Activated CD4-positive, alpha-beta T cell treated with anti-CD3 and anti-CD28 coated beads, Interleukin-2, Interleukin-6, amounts not matched to agents 100 ng/mL and 50 ng/mL, durations not matched to agents 16 hours and 8 hours (primary cell): ENCODE results near the gene QRSL1.
"Not testable (repeated sequence)": the region's sequence is repeated elsewhere in the genome, so short reads cannot be mapped to it uniquely, and the experiment has no call there.

Source experiments
- DNase-seq: peaks from one replicate; pipeline ENCODE4 v3.0.0-alpha.2; 2020

QRSL1 gene

GRCh38 chr6:106688177-106688951 lies 59.0 kb downstream of the QRSL1 start:
- DNase-seq = no peak

DNA sequence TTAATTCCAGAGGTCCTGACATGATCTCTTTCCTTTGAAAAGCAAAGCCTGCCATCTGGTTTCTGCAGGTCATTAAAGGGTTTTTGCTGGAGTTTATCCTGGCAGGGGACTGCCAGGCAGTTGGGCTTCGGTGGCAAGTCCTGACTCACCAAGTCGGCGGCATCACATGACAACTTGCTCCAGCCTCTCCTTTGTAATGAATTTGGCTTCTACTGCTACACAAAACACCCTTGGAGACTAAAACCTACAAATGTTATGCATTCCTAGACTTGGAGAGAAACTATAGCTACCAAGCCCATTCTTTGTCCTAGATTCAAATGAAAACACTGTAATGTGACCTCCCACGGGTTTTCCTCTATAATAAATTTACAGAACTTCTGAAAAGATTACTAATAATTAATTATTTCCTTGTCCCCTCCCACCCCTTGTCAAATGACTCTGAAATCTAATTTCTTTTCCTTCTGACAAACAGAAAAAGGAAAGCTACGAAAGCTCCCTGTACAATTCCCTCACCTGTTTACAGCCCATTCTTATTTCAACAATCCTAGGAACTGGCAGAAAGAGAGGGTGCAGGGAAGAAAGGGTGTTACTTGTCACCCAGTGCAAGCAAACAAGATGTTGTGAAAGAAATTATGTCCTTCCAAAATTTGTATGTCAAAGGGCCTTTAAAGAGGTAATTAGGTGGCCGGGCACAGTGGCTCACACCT lies 62.9 kb downstream of the QRSL1 start:
- no peak for DNase-seq

GRCh38 chr6:106692819-106693208 lies 63.4 kb downstream of the QRSL1 start:
- no peak for DNase-seq

DNA sequence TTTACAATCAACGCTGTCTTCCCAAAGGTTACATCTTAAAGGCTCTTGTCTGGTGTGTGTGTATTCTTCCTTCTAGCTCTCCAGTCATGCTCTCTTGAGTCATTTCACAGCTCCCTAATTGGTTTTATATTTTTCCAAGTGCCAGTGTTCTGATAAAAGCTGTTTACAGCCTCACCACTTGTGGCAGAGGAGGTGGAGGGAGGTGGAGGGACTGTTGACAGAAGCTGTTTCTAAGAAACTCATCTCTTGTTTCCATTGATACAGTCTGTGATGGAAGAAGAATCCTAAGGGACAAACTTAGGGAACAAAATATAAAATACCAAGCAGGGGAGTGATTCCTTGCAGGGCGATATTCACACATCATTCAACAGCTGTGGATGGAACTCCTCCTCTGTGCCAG lies 64.0 kb downstream of the QRSL1 start:
- DNase-seq = no peak

- no peak for DNase-seq
Observed at GRCh38 chr6:106694343-106694742, 65.0 kb downstream of the QRSL1 start.

- DNase-seq = no peak
Observed at GRCh38 chr6:106700581-106700980, 71.2 kb downstream of the QRSL1 start.

GRCh38 chr6:106701201-106701600 lies 71.8 kb downstream of the QRSL1 start:
- not testable (repeated sequence) for DNase-seq

GRCh38 chr6:106702046-106702445 lies 72.7 kb downstream of the QRSL1 start:
- no peak for DNase-seq

GRCh38 chr6:106702451-106703110 lies 73.2 kb downstream of the QRSL1 start:
- no peak for DNase-seq

DNA sequence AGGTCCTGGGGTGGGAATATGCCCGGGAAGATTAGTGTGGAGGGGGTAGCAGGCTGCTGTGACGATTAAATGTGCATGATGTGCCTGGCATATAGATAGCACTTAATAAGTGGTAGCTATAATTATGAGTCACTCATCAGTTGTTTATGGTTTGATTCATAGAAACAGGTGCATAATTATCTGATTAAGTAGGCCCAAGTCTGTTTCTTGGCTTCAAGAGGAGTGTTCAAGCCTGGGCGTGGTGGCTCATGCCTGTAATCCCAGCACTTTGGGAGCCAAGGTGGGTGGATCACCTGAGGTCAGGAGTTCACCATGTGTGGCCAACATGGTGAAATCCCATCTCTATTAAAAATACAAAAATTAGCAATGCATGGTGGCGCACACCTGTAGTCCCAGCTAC lies 74.9 kb downstream of the QRSL1 start:
- DNase-seq = no peak

GRCh38 chr6:106705156-106705555 lies 75.8 kb downstream of the QRSL1 start:
- no peak for DNase-seq

GRCh38 chr6:106710580-106710979 lies 81.2 kb downstream of the QRSL1 start:
- DNase-seq = no peak

DNA sequence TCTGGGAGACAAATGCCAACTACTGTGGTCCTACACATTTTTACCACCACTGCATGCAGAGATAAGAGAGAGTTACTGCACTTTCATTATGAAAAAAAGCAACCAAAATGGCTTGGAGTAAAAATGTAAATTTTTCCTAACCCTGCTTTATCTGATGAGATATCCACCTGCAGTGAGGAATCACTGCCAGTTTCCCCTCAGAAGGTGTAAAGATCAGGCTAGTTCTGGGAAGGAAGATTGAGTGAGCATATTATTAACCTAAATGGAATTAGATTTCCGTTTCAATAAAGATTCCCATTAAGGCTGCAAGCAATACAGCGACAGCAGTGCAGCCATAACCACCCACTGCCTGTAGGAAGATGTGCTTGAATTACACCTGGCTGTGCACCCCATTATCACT lies 84.9 kb downstream of the QRSL1 start:
- DNase-seq = no peak

DNA sequence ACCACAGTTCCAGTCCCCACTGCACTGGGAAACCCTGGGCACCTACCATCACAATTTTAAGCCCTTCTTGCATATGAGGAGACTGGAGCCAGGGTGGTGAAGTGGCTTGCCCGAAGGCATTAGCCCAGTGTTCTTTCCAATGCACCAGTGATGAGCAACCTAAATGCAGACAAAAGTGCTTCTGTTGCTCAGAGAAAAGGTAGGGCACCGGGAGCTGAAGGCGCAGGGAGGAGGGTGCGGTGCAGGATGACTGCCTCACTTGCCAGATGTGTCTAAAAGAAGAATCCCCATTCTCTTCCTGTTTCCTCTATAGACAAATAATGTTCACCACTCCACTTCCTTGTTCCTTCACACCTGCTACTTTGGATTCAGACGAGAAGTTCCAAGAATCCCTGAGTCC lies 86.5 kb downstream of the QRSL1 start:
- no peak for DNase-seq

DNA sequence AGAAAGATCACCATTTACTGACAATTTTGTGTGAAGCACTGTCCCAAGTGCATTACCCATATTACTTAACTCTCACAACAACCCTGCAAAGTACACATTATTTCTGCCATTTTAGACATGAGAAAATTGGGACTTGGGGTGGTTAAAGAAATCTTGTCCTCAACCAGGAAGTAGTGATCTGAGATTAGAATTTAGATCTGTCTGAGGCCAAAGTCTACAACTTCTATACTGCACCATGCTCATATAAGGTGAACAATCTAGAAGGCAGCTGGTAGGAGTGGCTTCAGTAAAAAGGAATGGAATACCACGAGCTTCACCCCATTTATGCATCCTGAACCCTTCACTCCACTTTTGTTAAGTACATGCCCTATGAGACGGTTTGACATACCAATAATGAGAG lies 87.6 kb downstream of the QRSL1 start:
- DNase-seq = no peak
